Measurements from ENCODE around the gene STX7. TPM values are rescaled to one million over a fixed set of nuclear protein-coding genes. Genes with fewer than 3 reads are reported as not detected.

Gene STX7
- total RNA-seq, 1 donor = 43.8 TPM

GRCh38 chr6:132459605-132459952 is 53.3 kb downstream of the STX7 start:
- H3K9me3 ChIP-seq (ENCODE audit: low read depth, low read length) = no peaks in the 10 kb centered on the region
- no peaks in the 10 kb centered on the region for H3K27me3 ChIP-seq (ENCODE audit: insufficient read depth, low read length)
- H3K4me1 ChIP-seq (ENCODE audit: insufficient read depth, low read length) = peaks cover 5% of the 10 kb centered on the region
- H3K4me2 ChIP-seq (ENCODE audit: insufficient read depth, low read length) = no peak overlapping the region
- no peak overlapping the region for H3K4me3 ChIP-seq (ENCODE audit: insufficient read depth, low read length)
- TF ChIP-seq CTCF (IDR thresholded peaks at IDR 0.05; ENCODE audit: extremely low read depth, low read depth, low read length) = no peak
- no peaks in the 10 kb centered on the region for H3K79me2 ChIP-seq (ENCODE audit: insufficient read depth, low read length)
- DNase-seq (ENCODE audit: insufficient read length, low spot score, missing footprints) = no peak
- H3K27ac ChIP-seq (ENCODE audit: low read depth, low read length) = no peak overlapping the region
- no peaks in the 10 kb centered on the region for H4K20me1 ChIP-seq (ENCODE audit: insufficient read depth, low read length)
- no peak overlapping the region for H2AFZ ChIP-seq (ENCODE audit: low read length)
- H3K36me3 ChIP-seq (ENCODE audit: insufficient read depth, low read length) = peaks cover 53% of the 10 kb centered on the region

GRCh38 chr6:132458887-132459604 is 53.9 kb downstream of the STX7 start:
- peaks cover 49% of the 10 kb centered on the region for H3K36me3 ChIP-seq (ENCODE audit: insufficient read depth, low read length)
- no peaks in the 10 kb centered on the region for H3K9me3 ChIP-seq (ENCODE audit: low read depth, low read length)
- no peak for DNase-seq (ENCODE audit: insufficient read length, low spot score, missing footprints)
- no peaks in the 10 kb centered on the region for H4K20me1 ChIP-seq (ENCODE audit: insufficient read depth, low read length)
- H3K4me2 ChIP-seq (ENCODE audit: insufficient read depth, low read length) = no peak overlapping the region
- no peak overlapping the region for H3K27ac ChIP-seq (ENCODE audit: low read depth, low read length)
- no peak overlapping the region for H3K4me3 ChIP-seq (ENCODE audit: insufficient read depth, low read length)
- no peaks in the 10 kb centered on the region for H3K27me3 ChIP-seq (ENCODE audit: insufficient read depth, low read length)
- no peaks in the 10 kb centered on the region for H3K4me1 ChIP-seq (ENCODE audit: insufficient read depth, low read length)
- H3K79me2 ChIP-seq (ENCODE audit: insufficient read depth, low read length) = no peaks in the 10 kb centered on the region
- TF ChIP-seq CTCF (IDR thresholded peaks at IDR 0.05; ENCODE audit: extremely low read depth, low read depth, low read length) = no peak
- H2AFZ ChIP-seq (ENCODE audit: low read length) = no peak overlapping the region

- no peak overlapping the region for H3K4me3 ChIP-seq (ENCODE audit: insufficient read depth, low read length)
- H3K27ac ChIP-seq (ENCODE audit: low read depth, low read length) = no peak overlapping the region
- no peak overlapping the region for H2AFZ ChIP-seq (ENCODE audit: low read length)
- TF ChIP-seq CTCF (IDR thresholded peaks at IDR 0.05; ENCODE audit: extremely low read depth, low read depth, low read length) = peak; percentile 23
- no peaks in the 10 kb centered on the region for H3K4me1 ChIP-seq (ENCODE audit: insufficient read depth, low read length)
- no peaks in the 10 kb centered on the region for H4K20me1 ChIP-seq (ENCODE audit: insufficient read depth, low read length)
- H3K4me2 ChIP-seq (ENCODE audit: insufficient read depth, low read length) = no peak overlapping the region
- H3K79me2 ChIP-seq (ENCODE audit: insufficient read depth, low read length) = no peaks in the 10 kb centered on the region
- DNase-seq (ENCODE audit: insufficient read length, low spot score, missing footprints) = no peak
- H3K9me3 ChIP-seq (ENCODE audit: low read depth, low read length) = no peaks in the 10 kb centered on the region
- H3K36me3 ChIP-seq (ENCODE audit: insufficient read depth, low read length) = peaks cover 26% of the 10 kb centered on the region
- H3K27me3 ChIP-seq (ENCODE audit: insufficient read depth, low read length) = no peaks in the 10 kb centered on the region
Measured at GRCh38 chr6:132456700-132457143, 56.2 kb downstream of the STX7 start.

GRCh38 chr6:132446855-132447241 is 66.1 kb downstream of the STX7 start:
- Histone ChIP-seq H3K27ac (ENCODE audit: low read depth, low read length) (no peak overlapping the region), H2AFZ (ENCODE audit: low read length) (no peak overlapping the region), H3K79me2 (ENCODE audit: insufficient read depth, low read length) (no peaks in the 10 kb centered on the region), H3K27me3 (ENCODE audit: insufficient read depth, low read length) (no peaks in the 10 kb centered on the region), H3K4me2 (ENCODE audit: insufficient read depth, low read length) (no peak overlapping the region), H3K36me3 (ENCODE audit: insufficient read depth, low read length) (peaks cover under 1% of the 10 kb centered on the region), H4K20me1 (ENCODE audit: insufficient read depth, low read length) (no peaks in the 10 kb centered on the region), H3K4me3 (ENCODE audit: insufficient read depth, low read length) (no peak overlapping the region), H3K9me3 (ENCODE audit: low read depth, low read length) (no peaks in the 10 kb centered on the region), H3K4me1 (ENCODE audit: insufficient read depth, low read length) (peaks cover 36% of the 10 kb centered on the region)
- no peak for TF ChIP-seq CTCF (IDR thresholded peaks at IDR 0.05; ENCODE audit: extremely low read depth, low read depth, low read length)
- no peak for DNase-seq (ENCODE audit: insufficient read length, low spot score, missing footprints)

All from osteoblast (primary cell).